Breast epithelium (tissue), 4 donors: ENCODE results near the gene ALOX12B. TPM values are rescaled to one million over a fixed set of nuclear protein-coding genes. Genes with fewer than 3 reads are reported as not detected.

Experiments
- DNase-seq, 2 donors: peaks; one replicate each; pipeline ENCODE4 v3.0.0-alpha.2; 2019; ENCODE audit warnings: low spot score in 2 of 2
- H3K27ac ChIP-seq, 2 donors: fragments of 200-600 bp; sonication (generic) in 1 of 2; one replicate each; pipeline ENCODE4 v1.5.1; 2016 to 2019; ENCODE audit warnings: mild to moderate bottlenecking in 1 of 2
- H3K27me3 ChIP-seq, 2 donors: fragments of 200-600 bp; sonication (generic) in 1 of 2; one replicate each; pipeline versions ENCODE4 v1.5.1 to v1.6.0; 2017 to 2019; ENCODE audit warnings: control low read depth in 1 of 2, mild to moderate bottlenecking in 1 of 2
- H3K36me3 ChIP-seq: fragments of 200-600 bp; one replicate; pipeline ENCODE4 v1.5.1; 2019
- H3K4me1 ChIP-seq, 2 donors: fragments of 200-600 bp; sonication (generic); one replicate each; pipeline ENCODE4 v1.5.1; 2016 to 2019; ENCODE audit warnings: control low read depth in 1 of 2
- H3K4me3 ChIP-seq, 3 donors: fragments of 200-600 bp; sonication (generic); 1 replicate in 2 of 3; 2 replicates in 1 of 3; pipeline ENCODE4 v1.5.1; 2016 to 2019; ENCODE audit warnings: mild to moderate bottlenecking in 3 of 3, moderate library complexity in 2 of 3
- H3K9me3 ChIP-seq, 2 donors: fragments of 200-600 bp; sonication (generic) in 1 of 2; one replicate each; pipeline ENCODE4 v1.5.1; 2016 to 2019; ENCODE audit warnings: control low read depth in 1 of 2
- POLR2A ChIP-seq: fragments of 450-650 bp; IDR thresholded peaks from one replicate; pipeline ENCODE4 v1.6.1; 2016; ENCODE audit warnings: antibody characterized with exemption, mild to moderate bottlenecking, moderate library complexity
- POLR2AphosphoS5 ChIP-seq, 3 donors: sonication (generic); formaldehyde crosslinking; IDR thresholded peaks; one replicate each; pipeline ENCODE4 v1.6.1; 2017; ENCODE audit warnings: antibody characterized with exemption in 3 of 3
- intact Hi-C: fragments of 100-400 bp; cut with DNase I; formaldehyde crosslinking; loops from one replicate; pipeline ENCODE4 v1.15.1; 2023; ENCODE audit warnings: low total_unique reads
- total RNA-seq, 3 donors: library from RNA; depleted of rRNA; stranded (reverse); fragments of >200 nt; gene quantifications; one replicate each; pipeline ENCODE4 v1.1.0, GENCODE V29; 2016
- TF ChIP-seq, protein P1 (sequence below), 3 donors: fragments of 450-650 bp; IDR thresholded peaks; one replicate each; pipeline ENCODE4 v1.5.1; 2016 to 2017; ENCODE audit warnings: antibody characterized with exemption in 3 of 3, mild to moderate bottlenecking in 3 of 3, moderate library complexity in 3 of 3

The ALOX12B gene
- total RNA-seq, 3 donors from 2014 or later = not detected

- Histone ChIP-seq H3K4me3 (no peak overlapping the region), H3K36me3 (no peaks in the 10 kb centered on the region), H3K27me3 (no peaks in the 10 kb centered on the region), H3K4me1 (no peaks in the 10 kb centered on the region), H3K9me3 (no peaks in the 10 kb centered on the region), H3K27ac (no peak overlapping the region)
- no peak for DNase-seq
- no peak for TF ChIP-seq POLR2A
- no peak for TF ChIP-seq POLR2AphosphoS5 (IDR thresholded peaks at IDR 0.05)
- TF ChIP-seq, protein P1, sequence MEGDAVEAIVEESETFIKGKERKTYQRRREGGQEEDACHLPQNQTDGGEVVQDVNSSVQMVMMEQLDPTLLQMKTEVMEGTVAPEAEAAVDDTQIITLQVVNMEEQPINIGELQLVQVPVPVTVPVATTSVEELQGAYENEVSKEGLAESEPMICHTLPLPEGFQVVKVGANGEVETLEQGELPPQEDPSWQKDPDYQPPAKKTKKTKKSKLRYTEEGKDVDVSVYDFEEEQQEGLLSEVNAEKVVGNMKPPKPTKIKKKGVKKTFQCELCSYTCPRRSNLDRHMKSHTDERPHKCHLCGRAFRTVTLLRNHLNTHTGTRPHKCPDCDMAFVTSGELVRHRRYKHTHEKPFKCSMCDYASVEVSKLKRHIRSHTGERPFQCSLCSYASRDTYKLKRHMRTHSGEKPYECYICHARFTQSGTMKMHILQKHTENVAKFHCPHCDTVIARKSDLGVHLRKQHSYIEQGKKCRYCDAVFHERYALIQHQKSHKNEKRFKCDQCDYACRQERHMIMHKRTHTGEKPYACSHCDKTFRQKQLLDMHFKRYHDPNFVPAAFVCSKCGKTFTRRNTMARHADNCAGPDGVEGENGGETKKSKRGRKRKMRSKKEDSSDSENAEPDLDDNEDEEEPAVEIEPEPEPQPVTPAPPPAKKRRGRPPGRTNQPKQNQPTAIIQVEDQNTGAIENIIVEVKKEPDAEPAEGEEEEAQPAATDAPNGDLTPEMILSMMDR (IDR thresholded peaks at IDR 0.05) = no peak
- intact Hi-C loops = no loop called here
Observed at GRCh38 chr17:8104911-8105310, 17.4 kb upstream of the ALOX12B start.

DNA sequence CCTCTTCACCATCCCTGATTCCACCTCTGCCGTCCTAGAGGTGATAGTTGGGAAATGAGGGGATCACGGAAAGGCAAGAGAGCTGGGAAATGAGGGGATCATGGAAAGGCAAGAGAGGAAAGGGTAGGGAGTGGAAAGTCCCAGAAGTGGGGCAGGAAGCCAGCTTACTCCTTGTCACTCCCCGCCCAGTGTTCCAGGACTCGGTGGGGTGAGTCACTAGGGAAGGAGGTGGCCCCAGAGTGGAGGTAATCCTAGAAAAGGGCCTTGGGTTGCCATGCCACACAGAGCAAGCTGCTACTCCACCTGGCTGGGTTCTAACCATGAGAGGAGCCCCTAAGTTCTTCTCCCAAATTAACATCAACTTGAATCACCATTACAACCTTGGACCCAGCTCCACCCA is 16.0 kb upstream of the ALOX12B start:
- Histone ChIP-seq H3K27me3 (no peaks in the 10 kb centered on the region), H3K4me3 (no peak overlapping the region), H3K4me1 (no peaks in the 10 kb centered on the region), H3K9me3 (no peaks in the 10 kb centered on the region), H3K27ac (no peak overlapping the region), H3K36me3 (no peaks in the 10 kb centered on the region)
- intact Hi-C loops = no loop called here
- no peak for DNase-seq
- no peak for TF ChIP-seq POLR2A
- TF ChIP-seq POLR2AphosphoS5 (IDR thresholded peaks at IDR 0.05) = no peak
- TF ChIP-seq, protein P1 (IDR thresholded peaks at IDR 0.05) = no peak

GRCh38 chr17:8101721-8102120 is 14.2 kb upstream of the ALOX12B start:
- DNase-seq = no peak
- H3K4me3 ChIP-seq = no peak overlapping the region
- H3K27me3 ChIP-seq = no peaks in the 10 kb centered on the region
- H3K4me1 ChIP-seq = no peaks in the 10 kb centered on the region
- no peak overlapping the region for H3K27ac ChIP-seq
- no peaks in the 10 kb centered on the region for H3K36me3 ChIP-seq
- intact Hi-C loops = no loop called here
- TF ChIP-seq, protein P1 (IDR thresholded peaks at IDR 0.05) = no peak
- TF ChIP-seq POLR2A = no peak
- TF ChIP-seq POLR2AphosphoS5 (IDR thresholded peaks at IDR 0.05) = no peak
- no peaks in the 10 kb centered on the region for H3K9me3 ChIP-seq

GRCh38 chr17:8100763-8101162 is 13.2 kb upstream of the ALOX12B start:
- intact Hi-C loops = no loop called here
- Histone ChIP-seq H3K27me3 (no peaks in the 10 kb centered on the region), H3K4me3 (no peak overlapping the region), H3K4me1 (no peaks in the 10 kb centered on the region), H3K36me3 (no peaks in the 10 kb centered on the region), H3K27ac (no peak overlapping the region), H3K9me3 (no peaks in the 10 kb centered on the region)
- no peak for TF ChIP-seq POLR2AphosphoS5 (IDR thresholded peaks at IDR 0.05)
- TF ChIP-seq, protein P1 (IDR thresholded peaks at IDR 0.05) = no peak
- TF ChIP-seq POLR2A = no peak
- no peak for DNase-seq

DNA sequence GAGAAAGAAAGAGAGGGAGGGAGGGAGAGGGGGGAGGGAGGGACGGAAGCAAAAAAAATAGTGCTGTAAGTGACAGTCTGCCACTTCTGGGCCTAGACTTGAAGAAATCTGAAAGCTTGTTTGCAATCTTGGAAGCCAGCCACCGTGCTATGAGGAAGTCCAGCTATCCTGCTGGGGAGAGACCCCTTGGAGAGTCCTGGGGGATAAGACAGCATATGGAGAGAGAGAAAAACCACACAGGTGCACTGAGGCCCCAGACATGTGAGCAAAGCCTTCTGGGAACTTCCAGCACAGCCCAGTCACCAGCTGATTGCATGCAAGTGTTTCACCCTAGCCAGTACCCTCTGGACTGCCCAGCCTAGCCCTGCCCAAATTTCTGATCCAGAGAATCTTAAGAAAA is 12.6 kb upstream of the ALOX12B start:
- Histone ChIP-seq H3K9me3 (no peaks in the 10 kb centered on the region), H3K27ac (no peak overlapping the region), H3K27me3 (no peaks in the 10 kb centered on the region), H3K4me1 (no peaks in the 10 kb centered on the region), H3K4me3 (no peak overlapping the region), H3K36me3 (no peaks in the 10 kb centered on the region)
- intact Hi-C loops = no loop called here
- no peak for DNase-seq
- TF ChIP-seq POLR2AphosphoS5 (IDR thresholded peaks at IDR 0.05) = no peak
- TF ChIP-seq POLR2A = no peak
- TF ChIP-seq, protein P1 (IDR thresholded peaks at IDR 0.05) = no peak
